ENCODE measurements around the gene MFN2. TPM values are rescaled to one million over a fixed set of nuclear protein-coding genes. Genes with fewer than 3 reads are reported as not detected.

Gene MFN2
- polyA plus RNA-seq, 1 of the 3 experiments (the other 2 are of a cell fraction) = 43.2 TPM

- no peak overlapping the region for H3K4me3 ChIP-seq (ENCODE audit: low read depth in 2 of 2, low read length in 1 of 2)
- 39% methylated on average over 6 of the region's 6 CpGs for WGBS (ENCODE audit: low lambda C conversion rate)
- H3K36me3 ChIP-seq (replicated peaks in 1 of 2; ENCODE audit: control insufficient read depth in 1 of 2, insufficient read depth in 2 of 2, low read length in 1 of 2) = no peaks in the 10 kb centered on the region
- ChIA-PET CTCF (interaction anchor here (0.9 to 2.0 kb wide), 2 partner anchors 10 to 38 kb away, joined by 3 to 7 read pairs; no protein-coding TSS in a partner anchor), POLR2A (no interaction called here)
- H2AFZ ChIP-seq (ENCODE audit: low read depth) = no peak overlapping the region
- no peaks in the 10 kb centered on the region for H4K20me1 ChIP-seq (ENCODE audit: insufficient read depth)
- no peak for DNase-seq
- H3K9ac ChIP-seq = no peak overlapping the region
- H3K4me1 ChIP-seq (ENCODE audit: control insufficient read depth in 1 of 2, insufficient read depth in 2 of 2, low read depth in 1 of 2, low read length in 1 of 2) = no peaks in the 10 kb centered on the region; a peak in 1 of 4 replicates
- no peaks in the 10 kb centered on the region for H3K27me3 ChIP-seq (ENCODE audit: insufficient read depth)
- peak overlapping the region; percentile 55 for H3K4me2 ChIP-seq
- peaks cover 12% of the 10 kb centered on the region for H3F3A ChIP-seq (replicated peaks; ENCODE audit: insufficient read depth)
- H3K79me2 ChIP-seq (ENCODE audit: insufficient read depth) = no peaks in the 10 kb centered on the region
- H3K9me2 ChIP-seq = no peaks in the 10 kb centered on the region
- peak overlapping the region in 1 of 2 experiments; percentile 5; a peak in 1 of 4 replicates for H3K27ac ChIP-seq (ENCODE audit: low read depth in 2 of 2, low read length in 1 of 2)
- H3K9me3 ChIP-seq = no peaks in the 10 kb centered on the region
- TF ChIP-seq TAF1 (IDR thresholded peaks at IDR 0.05; ENCODE audit: borderline replicate concordance, low read depth, low read length) (no peak), NFIC (IDR thresholded peaks at IDR 0.05; ENCODE audit: borderline replicate concordance) (peak; percentile 76), EP300 (IDR thresholded peaks at IDR 0.05; ENCODE audit: borderline replicate concordance in 1 of 2, low read depth in 1 of 2, low read length in 1 of 2) (peak in 1 of 2 experiments; percentile 49; a peak in 1 of 4 replicates), RFX5 (IDR thresholded peaks at IDR 0.05; ENCODE audit: low read length) (no peak), GATA2 (CRISPR knock-in tag; IDR thresholded peaks at IDR 0.05) (no peak), MXI1 (IDR thresholded peaks at IDR 0.05; ENCODE audit: low read depth, low read length) (no peak), YY1 (IDR thresholded peaks at IDR 0.05; ENCODE audit: low read depth) (no peak), MAX (IDR thresholded peaks at IDR 0.05; ENCODE audit: low read depth) (peak; percentile 51; the same call in 1 of the 2 replicates), RAD21 (IDR thresholded peaks at IDR 0.05; ENCODE audit: low read length) (no peak), FOXJ3 (CRISPR knock-in tag; IDR thresholded peaks at IDR 0.05) (no peak), FOSL2 (IDR thresholded peaks at IDR 0.05; ENCODE audit: borderline replicate concordance, low read depth) (peak; percentile 77), NRF1 (IDR thresholded peaks at IDR 0.05; ENCODE audit: low read depth, low read length) (no peak), USF2 (IDR thresholded peaks at IDR 0.05; ENCODE audit: borderline replicate concordance, low read depth, low read length) (no peak), FOXM1 (IDR thresholded peaks at IDR 0.05; ENCODE audit: low read depth) (no peak), JUND (IDR thresholded peaks at IDR 0.05) (peak; percentile 87), CTCF (IDR thresholded peaks at IDR 0.05) (no peak), CHD2 (IDR thresholded peaks at IDR 0.05; ENCODE audit: low read length, partially characterized antibody) (no peak), GABPA (IDR thresholded peaks at IDR 0.05; ENCODE audit: low read depth) (no peak), USF1 (IDR thresholded peaks at IDR 0.05; ENCODE audit: borderline replicate concordance, low read depth) (no peak), PBX3 (IDR thresholded peaks at IDR 0.05) (peak; percentile 91), EZH2phosphoT487 (IDR thresholded peaks at IDR 0.05; ENCODE audit: borderline replicate concordance, low read depth) (no peak), SIN3A (IDR thresholded peaks at IDR 0.05; ENCODE audit: borderline replicate concordance, low read depth, low read length) (no peak), TCF12 (IDR thresholded peaks at IDR 0.05) (peak; percentile 95), IRF3 (IDR thresholded peaks at IDR 0.05; ENCODE audit: low read depth, low read length) (no peak), TEAD4 (IDR thresholded peaks at IDR 0.05; ENCODE audit: borderline replicate concordance, insufficient read depth) (0 out of 2 replicates have a peak, but pooled peaks have one; percentile 47), RCOR1 (IDR thresholded peaks at IDR 0.05; ENCODE audit: low read length) (no peak), SMC3 (IDR thresholded peaks at IDR 0.05; ENCODE audit: low read depth, low read length) (no peak)
These were observed 60.3 kb downstream of the MFN2 start for GRCh38 chr1:12040457-12041051.

All from SK-N-SH (cell line).